GM12801 (cell line): Measurements from ENCODE around the gene KCNT2.

Experiments
- CTCF ChIP-seq: IDR thresholded peaks from one replicate; pipeline ENCODE4 v1.5.1; 2011; ENCODE audit warnings: control low read depth; ENCODE audit not compliant: insufficient read length; ENCODE audit errors: extremely low read depth

The KCNT2 gene

GRCh38 chr1:196535727-196536126 is 72.5 kb downstream of the KCNT2 start:
- no peak for TF ChIP-seq CTCF

- TF ChIP-seq CTCF, result no peak
These were observed 76.3 kb downstream of the KCNT2 start for GRCh38 chr1:196531737-196532524.

- no peak for TF ChIP-seq CTCF
These were observed 80.3 kb downstream of the KCNT2 start for GRCh38 chr1:196527919-196528318.

- TF ChIP-seq CTCF, result no peak
These were observed 91.0 kb downstream of the KCNT2 start for GRCh38 chr1:196517193-196517592.

GRCh38 chr1:196516373-196516772 is 91.9 kb downstream of the KCNT2 start:
- no peak for TF ChIP-seq CTCF

GRCh38 chr1:196515904-196516303 is 92.3 kb downstream of the KCNT2 start:
- TF ChIP-seq CTCF, result no peak

- TF ChIP-seq CTCF, result no peak
These were observed 94.4 kb downstream of the KCNT2 start for GRCh38 chr1:196513821-196514220.
